Erythroblast (primary cell): ENCODE results near the gene ANTXR2.

Experiments
- GATA1 ChIP-seq: IDR thresholded peaks from 2 replicates; pipeline ENCODE4 v1.6.1; 2011; ENCODE audit warnings: low read depth, mild to moderate bottlenecking, control low read depth, low read length, moderate library complexity
- POLR2A ChIP-seq: IDR thresholded peaks from 2 replicates; pipeline ENCODE4 v1.6.1; 2011; ENCODE audit warnings: mild to moderate bottlenecking, low read length

DNA sequence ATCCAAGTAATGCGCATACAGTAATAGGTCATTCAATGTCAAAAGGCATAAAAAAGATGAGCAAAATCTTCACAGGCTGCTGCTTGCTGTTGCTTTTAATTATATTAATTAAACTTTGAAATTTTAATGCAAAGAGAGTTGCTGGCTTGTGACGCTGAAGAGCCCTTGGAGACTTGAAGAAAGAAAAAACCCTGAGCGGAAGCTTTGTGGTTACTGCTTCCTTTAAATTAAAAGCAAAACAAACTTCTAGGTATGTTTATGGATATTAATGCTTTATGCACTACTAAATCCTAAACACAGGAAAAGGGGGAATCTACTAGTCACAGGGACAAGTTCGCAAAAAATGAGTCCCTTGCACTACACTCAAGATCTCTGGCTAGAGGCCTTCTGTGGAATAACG is 166.7 kb downstream of the ANTXR2 start:
- no peak for TF ChIP-seq POLR2A
- TF ChIP-seq GATA1 = no peak
